Heart left ventricle (tissue), 16 donors: ENCODE measurements around the gene PLEKHN1. TPM values are rescaled to one million over a fixed set of nuclear protein-coding genes. Genes with fewer than 3 reads are reported as not detected.
"Not testable (repeated sequence)": the region's sequence is repeated elsewhere in the genome, so short reads cannot be mapped to it uniquely, and the experiment has no call there.

Experiments
- ATAC-seq, 4 donors: fragments of 200-7000 bp; cut with Tn5 transposase; one replicate each; pipeline ENCODE4 v1.9.1; 2020 to 2022; ENCODE audit warnings: moderate library complexity in 4 of 4, mild to moderate bottlenecking in 3 of 4, moderate number of reproducible peaks in 1 of 4
- DNase-seq, 5 donors: peaks; one replicate each; pipeline ENCODE4 v3.0.0-alpha.2; 2020
- H3K27ac ChIP-seq, 12 donors: fragments of 200-600 bp; sonication (generic) in 4 of 12; one replicate each; pipeline versions ENCODE4 v1.5.0 to v1.8.0; 2016 to 2022; ENCODE audit warnings: mild to moderate bottlenecking in 2 of 12
- H3K27me3 ChIP-seq, 9 donors: fragments of 200-600 bp; sonication (generic) in 2 of 9; one replicate each; pipeline versions ENCODE4 v1.5.1 to v1.8.0; 2016 to 2022; ENCODE audit warnings: mild to moderate bottlenecking in 3 of 9
- H3K36me3 ChIP-seq, 9 donors: fragments of 200-600 bp; sonication (generic) in 2 of 9; one replicate each; pipeline versions ENCODE4 v1.5.0 to v1.8.0; 2018 to 2022; ENCODE audit warnings: mild to moderate bottlenecking in 2 of 9
- H3K4me1 ChIP-seq, 12 donors: fragments of 200-600 bp; sonication (generic) in 4 of 12; one replicate each; pipeline versions ENCODE4 v1.5.0 to v1.8.0; 2016 to 2022; ENCODE audit warnings: mild to moderate bottlenecking in 3 of 12
- H3K4me3 ChIP-seq, 12 donors: fragments of 200-600 bp; sonication (generic) in 4 of 12; one replicate each; pipeline versions ENCODE4 v1.5.0 to v1.8.0; 2017 to 2022; ENCODE audit warnings: mild to moderate bottlenecking in 9 of 12, moderate library complexity in 4 of 12
- H3K9me3 ChIP-seq, 12 donors: fragments of 200-600 bp; sonication (generic) in 4 of 12; one replicate each; pipeline versions ENCODE4 v1.5.0 to v1.8.0; 2016 to 2022; ENCODE audit warnings: mild to moderate bottlenecking in 1 of 12
- CTCF ChIP-seq, 12 donors: fragments of 200-600 bp; sonication (generic) in 4 of 12; IDR thresholded peaks; one replicate each; pipeline versions ENCODE4 v1.5.0 to v1.8.0; 2018 to 2022; ENCODE audit warnings: antibody characterized with exemption in 12 of 12, mild to moderate bottlenecking in 5 of 12
- POLR2A ChIP-seq, 2 donors: fragments of 450-650 bp; IDR thresholded peaks; one replicate each; pipeline ENCODE4 v1.6.1; 2017; ENCODE audit warnings: antibody characterized with exemption in 2 of 2, mild to moderate bottlenecking in 2 of 2, moderate library complexity in 2 of 2
- WGBS, 4 donors: extraction: QIAGEN DNeasy Blood & Tissue Kit in 2 of 4; methylation state at CpG; one replicate each; pipeline versions ENCODE4 v1.1.5 to v1.1.7; 2013 to 2018; 5-methylcytosine and 5-hydroxymethylcytosine counted together
- intact Hi-C, 10 donors: fragments of 100-400 bp; cut with DNase I; formaldehyde crosslinking; loops; one replicate each; pipeline versions ENCODE4 v1.11.1 to v1.14.2; 2022
- polyA plus RNA-seq, 2 donors: library from polyadenylated mRNA; stranded (reverse); fragments of 200-250 nt; gene quantifications; one replicate each; pipeline ENCODE4 v1.2.3, GENCODE V29; 2013
- total RNA-seq, 9 donors: library from RNA; depleted of rRNA in 2 of 9; stranded (reverse); fragments of >200 nt in 2 of 9; fragmentation: NEBNext Ultra II Directional in 3 of 9; extraction: Animal tissue kit (Norgen Biotek cat#: 25700) in 3 of 9; gene quantifications; one replicate each; pipeline versions ENCODE4 v1.1.0 to v1.2.4, GENCODE V29; 2016 to 2023
- donor health status: ischemic (EF 13 %, LVEDD 7.1; RV severe dilation, severe dysfunction).
- donor health status: healthy with polysubstance abuse.
- donor health status: DM: no; HTN: yes; CAD: no.
- donor health status: DM: no; HTN: no; CAD: no.
- donor health status: ischemic (EF 25% LVEDD 6.9; RV normal size, moderate dysfunction).
- donor health status: ischemic (EF 25% LVEDD 5.7; RV mildly dilated, moderate dysfunction).
- donor health status: healthy.
- donor health status: DM: yes; HTN: yes; CAD: no.
- donor health status: ischemic (EF 35%, LVEDD 5.7; RV mildly dilated, moderate dysfunction).
- donor health status: nonischemic (EF 11% LVEDD 7.7; RV severe dilation, severe dysfunction).
- donor health status: DM: yes; HTN: yes; CAD: no.
- donor health status: PGD.
- donor health status: ischemic (EF 29% LVEDD 5.4; RV normal size, mild dysfunction).
- donor health status: nonischemic (EF 23%, LVEDD 6.1; RV moderate dilation, normal function).

PLEKHN1 gene
- total and polyA plus RNA-seq, 11 donors: 0.15 to 0.63 (median 0.26) TPM; not detected in 7

GRCh38 chr1:975365-975764, 9.1 kb downstream of the PLEKHN1 start:
- WGBS, 4 donors: 62 to 77% (median 75%) methylated on average over 8 to 9 of the region's 9 CpGs
- peaks cover 0 to 53% (median 11%) of the 10 kb centered on the region in 12 donors for H3K4me1 ChIP-seq
- peak overlapping the region in 1 of 12 donors; percentile 76 for H3K27ac ChIP-seq
- H3K27me3 ChIP-seq: peaks cover 0 to 61% (median 36%) of the 10 kb centered on the region in 9 donors
- no peaks in the 10 kb centered on the region for H3K9me3 ChIP-seq
- TF ChIP-seq POLR2A (IDR thresholded peaks at IDR 0.05) (no peak), CTCF (IDR thresholded peaks at IDR 0.05) (no peak)
- intact Hi-C loops: loop anchor here in 1 of 10 donors (10.0 kb wide), 1 partner anchor 519 kb away; no protein-coding TSS in a partner anchor
- DNase-seq (peak in 2 of 5 donors; percentile 6 to 23), ATAC-seq (no peak)
- H3K4me3 ChIP-seq: no peak overlapping the region
- H3K36me3 ChIP-seq: peaks cover 0 to 4% (median 0%) of the 10 kb centered on the region in 9 donors

- ATAC-seq (no peak), DNase-seq (peak in 3 of 5 donors; percentile 44 to 79 (median 53))
- Histone ChIP-seq H3K4me1 (peaks cover 0 to 46% (median 11%) of the 10 kb centered on the region in 12 donors), H3K27ac (peak overlapping the region in 8 of 12 donors; percentile 29 to 76 (median 58)), H3K9me3 (no peaks in the 10 kb centered on the region), H3K4me3 (peak overlapping the region in 9 of 12 donors; percentile 12 to 40 (median 29)), H3K36me3 (peaks cover 0 to 4% (median 0%) of the 10 kb centered on the region in 9 donors), H3K27me3 (peaks cover 0 to 54% (median 28%) of the 10 kb centered on the region in 9 donors)
- intact Hi-C loops: loop anchor here in 1 of 10 donors (10.0 kb wide), 1 partner anchor 519 kb away; no protein-coding TSS in a partner anchor
- peak in 9 of 12 donors; percentile 4 to 59 (median 32) for TF ChIP-seq CTCF (IDR thresholded peaks at IDR 0.05)
- TF ChIP-seq POLR2A (IDR thresholded peaks at IDR 0.05): no peak
- 9 to 21% (median 11%) methylated on average over 33 to 40 of the region's 40 CpGs for WGBS, 4 donors
Observed at GRCh38 chr1:975896-976683, 9.8 kb downstream of the PLEKHN1 start.

- not testable (repeated sequence) for H3K27ac ChIP-seq
- WGBS, 4 donors: 60 to 68% (median 65%) methylated on average over 1 to 15 of the region's 39 CpGs; no CpG with 5 or more reads in 1 of the 4 donors
- intact Hi-C loops: loop anchor here in 1 of 10 donors (10.0 kb wide), 1 partner anchor 518 kb away; no protein-coding TSS in a partner anchor
Observed at GRCh38 chr1:976791-977190, 10.5 kb downstream of the PLEKHN1 start.

GRCh38 chr1:978069-978834, 12.0 kb downstream of the PLEKHN1 start:
- Histone ChIP-seq H3K4me1 (peaks cover 0 to 43% (median 11%) of the 10 kb centered on the region in 12 donors), H3K4me3 (peak overlapping the region; percentile 8 to 67 (median 56)), H3K27ac (peak overlapping the region in 11 of 12 donors; percentile 1 to 100 (median 97)), H3K9me3 (no peaks in the 10 kb centered on the region), H3K27me3 (peaks cover 0 to 38% (median 15%) of the 10 kb centered on the region in 9 donors), H3K36me3 (peaks cover 0 to 4% (median 0%) of the 10 kb centered on the region in 9 donors)
- TF ChIP-seq POLR2A (IDR thresholded peaks at IDR 0.05) (no peak), CTCF (IDR thresholded peaks at IDR 0.05) (no peak)
- 61 to 84% (median 73%) methylated on average over 24 to 44 of the region's 44 CpGs for WGBS, 4 donors
- DNase-seq (peak; percentile 61 to 78 (median 74)), ATAC-seq (peak; percentile 1 to 32 (median 2))
- intact Hi-C loops: loop anchor here in 1 of 10 donors (10.0 kb wide), 1 partner anchor 517 kb away; no protein-coding TSS in a partner anchor

More at GRCh38 chr1:976791-977190, 10.5 kb downstream of the PLEKHN1 start:
- H3K4me3 ChIP-seq, ATAC-seq, H3K36me3 ChIP-seq, H3K9me3 ChIP-seq: not testable (repeated sequence)
- H3K27me3 ChIP-seq: peaks cover 0 to 47% (median 21%) of the 10 kb centered on the region in 9 donors
- DNase-seq: peak in 3 of 5 donors; percentile 35 to 75 (median 60)
- peaks cover 0 to 42% (median 11%) of the 10 kb centered on the region in 12 donors for H3K4me1 ChIP-seq
